Activated CD4-positive, alpha-beta T cell treated with anti-CD3 and anti-CD28 coated beads, Interleukin-2, Interleukin-6, amounts not matched to agents 100 ng/mL and 50 ng/mL, durations not matched to agents 16 hours and 8 hours (primary cell): ENCODE measurements around the gene TMEM179.

Source experiments
- DNase-seq: peaks from one replicate; pipeline ENCODE4 v3.0.0-alpha.2; 2020

Gene TMEM179

DNA sequence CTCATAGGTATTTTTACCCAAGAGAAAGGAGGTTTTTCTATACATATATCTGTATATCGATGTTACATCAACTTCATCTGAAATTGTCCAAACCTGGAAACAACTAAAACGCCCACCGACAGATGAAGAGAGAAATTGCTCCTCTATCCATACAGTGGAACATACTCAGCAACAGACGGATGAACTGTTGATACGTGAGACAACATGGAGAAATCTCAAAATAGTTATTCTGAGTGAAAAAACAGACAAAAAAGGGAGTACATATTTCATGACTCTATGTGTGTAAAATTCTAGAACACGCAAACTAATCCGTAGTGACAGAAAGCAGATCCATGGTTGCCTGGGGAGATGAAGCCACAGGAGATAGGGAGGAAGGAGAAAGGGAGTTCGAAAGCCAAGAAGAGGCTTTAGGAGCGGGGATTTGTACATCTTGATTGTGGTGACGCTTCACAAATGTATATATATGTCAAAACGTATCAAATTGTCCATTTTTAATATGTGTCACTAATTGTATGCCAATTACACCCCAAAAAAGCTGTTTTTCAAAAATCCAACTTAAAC lies 62.6 kb downstream of the TMEM179 start:
- DNase-seq = no peak
